ENCODE measurements around the gene CIC.
"Not testable (repeated sequence)": the region's sequence is repeated elsewhere in the genome, so short reads cannot be mapped to it uniquely, and the experiment has no call there.

The CIC gene

DNA sequence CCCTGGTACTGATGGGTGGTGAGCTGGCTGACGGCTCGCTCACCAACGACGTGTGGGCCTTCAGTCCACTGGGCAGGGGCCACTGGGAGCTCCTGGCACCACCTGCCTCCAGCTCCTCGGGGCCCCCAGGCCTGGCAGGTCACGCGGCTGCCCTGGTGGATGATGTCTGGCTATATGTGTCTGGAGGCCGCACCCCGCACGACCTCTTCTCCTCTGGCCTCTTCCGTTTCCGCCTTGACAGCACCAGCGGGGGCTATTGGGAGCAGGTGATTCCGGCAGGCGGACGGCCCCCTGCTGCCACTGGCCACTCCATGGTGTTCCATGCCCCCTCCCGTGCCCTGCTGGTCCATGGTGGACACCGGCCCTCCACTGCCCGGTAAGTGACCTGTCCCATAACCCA, 66.9 kb downstream of the CIC start:
- DNase-seq: no peak

DNA sequence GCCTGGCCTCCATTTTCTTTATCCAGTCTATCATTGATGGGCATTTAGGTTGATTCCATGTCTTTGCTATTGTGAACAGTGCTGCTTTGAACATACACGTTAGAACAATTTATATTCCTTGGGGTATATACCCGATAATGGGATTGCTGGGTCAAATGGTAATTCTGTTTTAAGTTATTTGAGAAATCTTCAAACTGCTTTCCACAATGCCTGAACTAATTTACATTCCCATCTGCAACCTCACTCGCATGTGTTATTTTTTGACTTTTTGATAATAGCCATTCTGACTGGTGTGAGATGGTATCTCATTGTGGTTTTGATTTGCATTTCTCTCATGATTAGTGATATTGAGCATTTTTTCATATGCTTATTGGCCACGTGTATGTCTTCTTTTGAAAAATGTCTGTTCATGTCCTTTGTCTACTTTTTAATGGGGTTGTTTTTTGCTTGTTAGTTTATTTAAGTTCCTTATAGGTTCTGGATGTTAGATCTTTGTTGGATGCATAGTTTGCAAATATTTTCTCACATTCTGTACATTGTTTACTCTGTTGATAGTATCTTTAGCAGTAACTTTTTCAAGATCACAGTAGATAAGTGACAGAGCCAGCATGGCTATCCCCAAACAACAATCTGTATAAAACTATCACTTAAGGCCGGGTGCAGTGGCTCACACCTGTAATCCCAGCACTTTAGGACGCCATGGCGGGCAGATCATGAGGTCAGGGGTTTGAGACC, 70.2 kb downstream of the CIC start:
- DNase-seq: not testable (repeated sequence)

DNA sequence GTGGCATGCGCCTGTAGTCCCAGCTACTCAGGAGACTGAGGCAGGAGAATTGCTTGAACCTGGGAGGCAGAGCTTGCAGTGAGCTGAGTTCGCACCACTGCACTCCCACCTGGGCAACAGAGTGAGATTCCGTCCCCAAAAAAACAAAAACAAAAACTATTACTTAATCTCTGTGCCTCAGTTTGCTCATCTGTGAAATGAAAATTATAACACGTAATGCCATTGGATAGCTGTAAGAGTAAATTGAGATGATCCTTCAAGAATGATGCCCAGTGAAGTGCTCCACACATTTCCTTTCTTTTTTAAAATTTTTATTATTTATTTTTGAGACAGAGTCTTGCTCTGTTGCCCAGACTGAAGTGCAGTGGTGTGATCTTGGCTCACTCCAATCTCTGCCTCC, 70.9 kb downstream of the CIC start:
- not testable (repeated sequence) for DNase-seq

GRCh38 chr19:42343344-42344110, 74.5 kb downstream of the CIC start:
- no peak for DNase-seq

DNA sequence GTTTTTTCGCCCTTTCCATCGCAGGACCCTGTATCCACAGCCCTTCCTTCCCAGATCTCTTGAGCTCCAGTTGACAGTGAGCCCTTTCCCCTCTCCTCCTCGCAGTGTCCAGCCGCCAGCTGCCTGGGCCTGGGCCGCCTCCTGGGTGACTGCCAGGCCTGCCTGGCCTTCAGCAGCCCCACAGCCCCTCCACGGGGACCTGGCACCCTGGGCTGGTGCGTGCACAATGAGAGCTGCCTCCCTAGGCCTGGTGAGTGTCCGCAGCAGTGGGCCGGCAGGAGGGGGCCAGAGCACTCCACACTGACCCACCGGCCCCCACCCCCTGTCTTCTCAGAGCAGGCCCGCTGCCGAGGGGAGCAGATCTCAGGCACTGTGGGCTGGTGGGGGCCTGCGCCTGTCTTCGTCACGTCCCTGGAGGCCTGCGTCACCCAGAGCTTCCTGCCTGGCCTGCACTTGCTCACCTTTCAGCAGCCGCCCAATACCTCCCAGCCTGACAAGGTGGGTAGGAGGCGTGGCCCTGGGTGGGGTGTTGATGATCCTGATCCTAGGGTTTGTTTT, 75.4 kb downstream of the CIC start:
- no peak for DNase-seq
